GM12801 (cell line): ENCODE measurements around the gene MTMR4.

ENCODE experiments used
- TF ChIP-seq, protein P1 (sequence below): IDR thresholded peaks from one replicate; pipeline ENCODE4 v1.5.1; 2011; ENCODE audit warnings: control low read depth; ENCODE audit not compliant: insufficient read length; ENCODE audit errors: extremely low read depth

The MTMR4 gene

DNA sequence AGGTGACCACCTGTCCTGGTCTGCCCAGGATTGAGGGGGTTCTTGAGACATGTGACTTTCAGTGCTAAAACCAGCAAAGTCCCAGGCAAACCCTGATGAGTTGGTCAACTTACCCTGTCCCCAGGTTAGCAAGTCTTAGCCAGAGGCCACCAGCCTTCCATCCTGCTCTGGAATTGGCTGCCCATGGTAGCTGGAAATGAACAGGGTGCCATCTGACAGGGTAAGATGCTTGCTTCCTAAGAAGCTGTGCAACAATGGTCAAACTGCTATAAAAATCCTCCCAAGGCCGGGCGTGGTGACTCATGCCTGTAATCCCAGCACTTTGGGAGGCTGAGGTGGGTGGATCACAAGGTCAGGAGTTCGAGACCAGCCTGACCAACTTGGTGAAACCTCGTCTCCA, 22.8 kb upstream of the MTMR4 start:
- TF ChIP-seq, protein P1, sequence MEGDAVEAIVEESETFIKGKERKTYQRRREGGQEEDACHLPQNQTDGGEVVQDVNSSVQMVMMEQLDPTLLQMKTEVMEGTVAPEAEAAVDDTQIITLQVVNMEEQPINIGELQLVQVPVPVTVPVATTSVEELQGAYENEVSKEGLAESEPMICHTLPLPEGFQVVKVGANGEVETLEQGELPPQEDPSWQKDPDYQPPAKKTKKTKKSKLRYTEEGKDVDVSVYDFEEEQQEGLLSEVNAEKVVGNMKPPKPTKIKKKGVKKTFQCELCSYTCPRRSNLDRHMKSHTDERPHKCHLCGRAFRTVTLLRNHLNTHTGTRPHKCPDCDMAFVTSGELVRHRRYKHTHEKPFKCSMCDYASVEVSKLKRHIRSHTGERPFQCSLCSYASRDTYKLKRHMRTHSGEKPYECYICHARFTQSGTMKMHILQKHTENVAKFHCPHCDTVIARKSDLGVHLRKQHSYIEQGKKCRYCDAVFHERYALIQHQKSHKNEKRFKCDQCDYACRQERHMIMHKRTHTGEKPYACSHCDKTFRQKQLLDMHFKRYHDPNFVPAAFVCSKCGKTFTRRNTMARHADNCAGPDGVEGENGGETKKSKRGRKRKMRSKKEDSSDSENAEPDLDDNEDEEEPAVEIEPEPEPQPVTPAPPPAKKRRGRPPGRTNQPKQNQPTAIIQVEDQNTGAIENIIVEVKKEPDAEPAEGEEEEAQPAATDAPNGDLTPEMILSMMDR, result no peak

DNA sequence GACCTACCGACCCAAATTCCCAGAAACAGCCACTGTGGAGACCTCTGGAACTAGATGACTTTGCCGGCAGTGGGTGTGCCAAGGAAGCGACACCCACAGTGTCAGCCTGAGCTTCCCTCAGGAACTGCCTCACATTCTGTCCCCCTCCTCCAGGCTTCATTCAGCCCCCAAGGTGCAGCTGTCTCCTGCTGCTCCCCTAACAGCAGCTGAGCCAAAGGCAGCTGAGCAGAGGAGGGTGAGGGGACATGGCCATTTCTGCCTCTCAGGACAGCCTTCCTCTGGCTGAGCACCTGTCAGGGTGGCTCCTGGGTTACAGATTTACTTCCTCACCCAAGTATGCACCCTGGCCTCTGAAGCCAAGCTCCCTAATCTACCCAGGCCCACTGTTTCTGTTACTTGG, 22.1 kb upstream of the MTMR4 start:
- TF ChIP-seq, protein P1, result no peak

DNA sequence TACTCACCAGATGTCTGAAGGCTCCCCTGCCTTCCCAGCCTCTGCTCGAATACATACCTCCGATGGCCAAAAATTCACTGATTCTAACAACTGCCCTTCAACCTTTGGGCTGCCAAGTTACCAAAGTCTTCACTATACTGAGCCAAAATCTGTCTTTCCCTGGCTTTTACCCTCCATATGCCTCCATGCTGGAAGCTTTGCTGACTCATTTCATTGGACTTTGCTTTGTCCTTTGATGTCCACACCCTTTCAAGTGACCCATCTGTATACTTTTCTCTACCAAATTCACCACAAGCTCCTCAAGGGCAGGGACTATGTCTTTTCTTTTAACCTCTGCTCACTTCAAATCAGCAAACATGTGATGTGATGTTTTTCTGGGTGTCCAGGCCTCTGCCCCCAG, 21.0 kb upstream of the MTMR4 start:
- TF ChIP-seq, protein P1, result no peak

DNA sequence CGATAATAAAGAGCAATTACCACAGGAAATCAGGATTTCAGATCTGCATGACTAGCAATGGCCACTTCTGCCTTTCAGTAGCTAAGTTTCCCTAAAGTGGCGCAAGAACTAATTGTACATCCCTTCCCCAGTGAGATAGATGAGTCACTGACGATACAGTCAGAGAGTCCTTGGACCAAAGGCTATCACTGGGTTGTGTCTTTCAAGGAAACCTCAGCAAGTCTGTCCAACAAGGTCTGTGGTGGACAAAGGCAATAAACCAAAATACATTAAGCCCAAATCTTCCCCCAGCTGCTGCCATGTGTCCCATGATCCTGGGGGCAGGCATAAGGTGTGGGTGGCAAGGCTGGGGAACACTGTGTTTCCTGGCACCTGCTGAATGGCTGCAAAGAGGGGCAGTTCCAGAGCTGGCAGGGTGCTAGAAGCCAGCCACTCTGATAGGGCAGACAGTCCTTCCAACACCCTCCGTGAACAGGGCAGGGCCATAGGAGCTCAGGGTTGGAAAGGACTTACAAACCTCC, 20.5 kb upstream of the MTMR4 start:
- TF ChIP-seq, protein P1, result no peak

DNA sequence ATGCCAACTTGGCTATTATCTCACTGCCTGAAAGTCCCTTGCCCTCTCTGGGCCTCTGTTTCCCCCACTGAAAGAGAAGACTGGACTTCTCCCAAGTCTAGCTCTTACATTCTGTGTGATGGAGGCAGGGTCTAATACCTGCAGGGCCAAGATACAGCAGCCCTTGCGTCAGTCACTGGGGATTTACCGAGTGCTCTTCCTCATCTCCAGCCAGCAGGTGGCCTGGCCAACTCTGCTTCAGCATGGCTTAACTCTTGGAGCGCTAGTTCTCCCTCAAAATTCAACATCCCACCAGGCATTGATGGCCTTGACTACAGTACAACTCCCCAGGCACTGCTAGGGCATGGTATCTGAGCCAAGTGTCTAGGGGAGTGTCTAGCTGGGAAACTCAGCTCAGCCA, 19.9 kb upstream of the MTMR4 start:
- TF ChIP-seq, protein P1, result no peak

DNA sequence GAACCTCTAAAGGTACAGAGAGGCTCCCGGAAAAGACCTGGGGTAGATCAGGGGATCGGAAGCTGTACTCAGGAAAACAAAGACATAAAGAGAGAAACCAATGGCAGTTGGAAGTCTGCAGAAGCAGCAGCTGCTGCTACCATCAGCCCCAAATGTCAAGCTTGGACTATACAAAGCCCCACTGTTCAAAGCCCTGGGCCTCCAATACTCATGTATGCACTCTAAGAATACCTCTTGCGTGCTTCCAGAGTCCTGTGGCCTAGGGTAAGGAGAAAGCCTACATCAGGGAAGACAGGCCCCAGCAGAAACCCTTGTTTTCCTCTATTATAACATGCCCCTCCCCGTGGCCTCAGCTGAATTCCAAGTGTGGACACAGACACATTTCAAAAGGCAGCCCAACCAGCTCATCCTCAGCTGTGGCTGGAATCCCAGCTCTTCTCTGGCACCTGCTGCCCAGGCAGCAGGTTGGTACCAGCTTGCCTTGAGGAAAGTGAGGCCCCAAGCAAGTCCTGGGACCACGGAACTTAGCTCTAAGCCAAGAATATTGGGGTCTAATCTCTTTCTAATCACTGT, 19.3 kb upstream of the MTMR4 start:
- TF ChIP-seq, protein P1, result no peak

DNA sequence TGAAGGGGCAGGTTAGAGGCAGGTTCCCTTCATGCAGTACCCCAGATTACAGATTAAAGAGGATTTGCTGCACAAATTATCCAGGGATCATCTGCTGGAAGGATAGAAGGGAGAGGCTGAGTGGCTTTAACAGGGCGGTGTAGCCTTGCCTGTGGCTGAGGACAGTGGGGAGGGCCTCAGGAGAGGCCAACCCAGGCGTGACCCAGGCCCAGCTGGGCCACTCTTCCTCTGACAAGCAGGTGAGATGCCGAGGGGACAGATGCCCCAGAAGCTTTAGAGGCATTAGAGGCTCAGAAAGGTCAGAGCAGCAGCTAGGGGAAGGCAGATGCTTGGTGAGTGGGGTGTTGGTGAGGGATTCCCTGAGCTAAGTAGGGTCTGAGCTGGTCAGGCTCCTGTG, 18.1 kb upstream of the MTMR4 start:
- TF ChIP-seq, protein P1, result no peak
